ENCODE data around the gene SCYL3. TPM values are rescaled to one million over a fixed set of nuclear protein-coding genes. Genes with fewer than 3 reads are reported as not detected.
"Not testable (repeated sequence)": the region's sequence is repeated elsewhere in the genome, so short reads cannot be mapped to it uniquely, and the experiment has no call there.

Gene SCYL3
- total RNA-seq, 4 donors from 2014 or later: 10.5 to 14.2 (median 11.9) TPM

DNA sequence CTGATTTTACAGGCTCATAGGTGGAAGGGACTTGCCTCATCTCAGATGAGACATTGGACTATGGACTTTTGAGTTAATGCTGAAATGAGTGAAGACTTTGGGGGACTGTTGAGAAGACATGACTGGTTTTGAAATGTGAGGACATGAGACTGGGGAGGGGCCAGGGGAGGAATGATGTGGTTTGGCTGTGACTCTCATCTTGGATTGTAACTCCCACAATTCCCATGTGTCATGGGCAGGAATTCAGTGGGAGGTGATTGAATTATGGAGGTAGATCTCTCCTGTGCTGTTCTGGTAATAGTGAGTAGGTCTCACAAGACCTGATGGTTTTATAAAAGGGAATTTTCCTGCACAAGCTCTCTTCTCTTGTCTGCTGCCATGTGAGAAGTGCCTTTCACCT, 20.8 kb downstream of the SCYL3 start:
- peaks cover 16 to 100% of the 10 kb centered on the region in 2 donors for H3K36me3 ChIP-seq
- no peaks in the 10 kb centered on the region for H3K9me3 ChIP-seq
- no peak overlapping the region for H3K4me3 ChIP-seq
- no peak for ATAC-seq
- no peak overlapping the region for H3K27ac ChIP-seq
- peaks cover 0 to 19% (median 0%) of the 10 kb centered on the region in 3 donors for H3K4me1 ChIP-seq
- no peaks in the 10 kb centered on the region for H3K27me3 ChIP-seq
- TF ChIP-seq, protein P1, sequence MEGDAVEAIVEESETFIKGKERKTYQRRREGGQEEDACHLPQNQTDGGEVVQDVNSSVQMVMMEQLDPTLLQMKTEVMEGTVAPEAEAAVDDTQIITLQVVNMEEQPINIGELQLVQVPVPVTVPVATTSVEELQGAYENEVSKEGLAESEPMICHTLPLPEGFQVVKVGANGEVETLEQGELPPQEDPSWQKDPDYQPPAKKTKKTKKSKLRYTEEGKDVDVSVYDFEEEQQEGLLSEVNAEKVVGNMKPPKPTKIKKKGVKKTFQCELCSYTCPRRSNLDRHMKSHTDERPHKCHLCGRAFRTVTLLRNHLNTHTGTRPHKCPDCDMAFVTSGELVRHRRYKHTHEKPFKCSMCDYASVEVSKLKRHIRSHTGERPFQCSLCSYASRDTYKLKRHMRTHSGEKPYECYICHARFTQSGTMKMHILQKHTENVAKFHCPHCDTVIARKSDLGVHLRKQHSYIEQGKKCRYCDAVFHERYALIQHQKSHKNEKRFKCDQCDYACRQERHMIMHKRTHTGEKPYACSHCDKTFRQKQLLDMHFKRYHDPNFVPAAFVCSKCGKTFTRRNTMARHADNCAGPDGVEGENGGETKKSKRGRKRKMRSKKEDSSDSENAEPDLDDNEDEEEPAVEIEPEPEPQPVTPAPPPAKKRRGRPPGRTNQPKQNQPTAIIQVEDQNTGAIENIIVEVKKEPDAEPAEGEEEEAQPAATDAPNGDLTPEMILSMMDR (IDR thresholded peaks at IDR 0.05): no peak
- TF ChIP-seq POLR2AphosphoS5 (IDR thresholded peaks at IDR 0.05) (no peak), EP300 (IDR thresholded peaks at IDR 0.05) (no peak), POLR2A (IDR thresholded peaks at IDR 0.05) (no peak)

DNA sequence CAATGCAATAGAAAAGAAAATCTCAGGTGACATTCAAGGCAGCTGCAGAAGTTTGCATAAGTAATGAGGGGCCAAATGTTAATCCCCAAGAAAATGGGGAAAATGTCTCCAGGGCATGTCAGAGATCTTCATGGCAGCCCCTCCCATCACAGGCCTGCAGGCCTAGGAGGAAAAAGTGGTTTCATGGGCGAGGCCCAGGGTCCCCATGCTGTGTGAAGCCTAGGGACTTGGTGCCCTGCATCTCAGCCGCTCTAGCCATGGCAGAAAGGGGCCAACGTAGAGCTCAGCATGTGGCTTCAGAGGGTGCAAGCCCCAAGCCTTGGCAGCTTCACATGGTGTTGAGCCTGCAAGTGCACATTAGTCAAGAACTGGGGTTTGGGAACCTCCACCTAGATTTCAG, 21.7 kb downstream of the SCYL3 start:
- H3K36me3 ChIP-seq: peaks cover 16 to 100% of the 10 kb centered on the region in 2 donors
- 92% methylated on average over 2 of the region's 3 CpGs; no CpG with 5 or more reads in 1 of the 2 donors for WGBS, 2 donors (ENCODE audit: low coverage in 1 of 2)

DNA sequence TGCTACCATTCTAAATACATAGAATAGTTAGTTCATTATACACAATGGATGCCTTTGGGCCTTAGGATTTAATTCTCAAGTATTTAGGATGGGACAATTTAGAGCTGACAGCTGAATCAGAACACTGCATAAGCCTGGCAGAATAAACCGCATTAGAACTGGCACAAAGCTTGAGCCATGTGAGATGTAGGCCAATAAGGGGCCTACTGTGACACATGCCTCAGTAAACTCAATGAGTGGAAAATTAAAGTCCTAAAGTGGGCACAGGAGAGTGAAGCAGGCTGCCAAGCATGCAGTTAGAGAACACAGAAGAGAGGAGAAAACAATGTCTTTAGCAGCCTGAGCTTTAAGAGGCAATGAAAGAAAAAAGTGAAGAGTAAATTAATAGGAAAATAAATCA, 24.3 kb downstream of the SCYL3 start:
- Histone ChIP-seq H3K9me3 (no peaks in the 10 kb centered on the region), H3K36me3 (peaks cover 13 to 100% of the 10 kb centered on the region in 2 donors), H3K27me3 (no peaks in the 10 kb centered on the region), H3K4me1 (peaks cover 0 to 10% (median 0%) of the 10 kb centered on the region in 3 donors), H3K4me3 (no peak overlapping the region), H3K27ac (no peak overlapping the region)
- ATAC-seq: no peak
- WGBS, 2 donors (ENCODE audit: low coverage in 1 of 2): 91% methylated on average over 1 of the region's 1 CpG; no CpG with 5 or more reads in 1 of the 2 donors
- no peak for TF ChIP-seq EP300 (IDR thresholded peaks at IDR 0.05)
- TF ChIP-seq POLR2AphosphoS5 (IDR thresholded peaks at IDR 0.05): no peak
- no peak for TF ChIP-seq POLR2A (IDR thresholded peaks at IDR 0.05)
- TF ChIP-seq, protein P1 (IDR thresholded peaks at IDR 0.05): no peak

More for the DNA sequence above, 21.7 kb downstream of the SCYL3 start:
- not testable (repeated sequence) for H3K9me3 ChIP-seq, H3K27ac ChIP-seq, H3K4me3 ChIP-seq, ATAC-seq, H3K27me3 ChIP-seq
- H3K4me1 ChIP-seq: peaks cover 0 to 13% (median 0%) of the 10 kb centered on the region in 3 donors

DNA sequence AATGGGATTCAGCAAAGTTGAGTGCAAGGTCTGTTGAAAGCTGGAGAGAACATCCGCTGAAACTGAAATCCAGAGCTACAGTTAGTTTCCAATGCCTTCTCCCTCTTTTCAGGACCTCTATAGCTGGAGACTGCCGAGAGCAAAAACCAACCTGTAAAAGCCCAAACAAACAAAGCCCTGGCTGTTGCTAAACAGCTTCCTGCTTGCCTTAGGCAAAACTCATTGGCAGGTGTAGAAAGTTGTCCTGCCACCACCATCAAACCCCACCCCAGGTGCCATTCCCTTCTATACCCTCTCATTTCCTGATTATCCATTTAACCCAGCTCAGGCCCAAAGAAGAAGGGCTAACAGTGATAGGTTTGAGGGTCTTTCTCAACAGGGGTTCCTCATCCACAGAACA, 24.7 kb downstream of the SCYL3 start:
- 91 to 100% methylated on average over 2 of the region's 2 CpGs for WGBS, 2 donors (ENCODE audit: low coverage in 1 of 2)
- TF ChIP-seq POLR2A (IDR thresholded peaks at IDR 0.05) (no peak), EP300 (IDR thresholded peaks at IDR 0.05) (no peak), POLR2AphosphoS5 (IDR thresholded peaks at IDR 0.05) (no peak)
- TF ChIP-seq, protein P1 (IDR thresholded peaks at IDR 0.05): no peak
- Histone ChIP-seq H3K27ac (no peak overlapping the region), H3K4me1 (peaks cover 0 to 6% (median 0%) of the 10 kb centered on the region in 3 donors), H3K9me3 (no peaks in the 10 kb centered on the region), H3K36me3 (peaks cover 13 to 100% of the 10 kb centered on the region in 2 donors), H3K27me3 (no peaks in the 10 kb centered on the region), H3K4me3 (no peak overlapping the region)
- no peak for ATAC-seq

DNA sequence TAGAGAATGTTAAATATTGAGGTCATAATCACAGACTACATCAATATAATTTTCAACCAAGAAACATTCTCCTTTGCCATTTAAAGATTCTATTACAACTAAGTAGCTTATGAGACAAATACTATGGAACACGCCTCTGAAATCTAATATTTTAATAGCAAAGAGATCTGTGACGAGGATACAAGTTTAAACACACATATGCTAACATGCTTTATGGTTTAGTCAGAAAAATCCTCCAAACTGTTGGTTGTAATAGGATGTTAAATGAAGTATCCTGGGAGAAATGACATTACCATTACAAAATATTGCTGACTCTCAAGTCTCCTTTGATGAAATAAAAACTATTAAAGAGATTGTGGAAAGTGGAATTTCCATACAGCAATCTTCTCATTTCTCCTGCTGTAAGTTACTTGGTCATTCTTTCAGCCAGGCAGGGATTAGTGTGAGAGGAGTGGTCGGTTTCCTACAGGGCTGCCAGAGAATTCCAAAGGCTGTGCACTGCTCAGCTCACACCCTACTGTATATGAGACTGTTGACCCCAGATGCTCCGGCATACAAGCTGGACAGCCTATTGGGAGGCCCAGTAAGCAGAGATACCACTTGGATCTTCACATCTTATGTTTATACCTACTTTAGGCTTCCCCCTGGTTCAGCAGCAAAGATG, 26.6 kb downstream of the SCYL3 start:
- Histone ChIP-seq H3K27me3 (no peaks in the 10 kb centered on the region), H3K36me3 (peaks cover 13 to 100% of the 10 kb centered on the region in 2 donors), H3K27ac (no peak overlapping the region), H3K9me3 (no peaks in the 10 kb centered on the region), H3K4me3 (no peak overlapping the region), H3K4me1 (no peaks in the 10 kb centered on the region)
- no peak for ATAC-seq
- TF ChIP-seq, protein P1 (IDR thresholded peaks at IDR 0.05): no peak
- TF ChIP-seq EP300 (IDR thresholded peaks at IDR 0.05) (no peak), POLR2A (IDR thresholded peaks at IDR 0.05) (no peak), POLR2AphosphoS5 (IDR thresholded peaks at IDR 0.05) (no peak)
- WGBS, 2 donors (ENCODE audit: low coverage in 1 of 2): 58 to 65% methylated on average over 3 to 4 of the region's 4 CpGs
